Ovary (tissue), 3 donors: Measurements from ENCODE around the gene CEP97.

Experiments
- EP300 ChIP-seq: sonication (generic); formaldehyde crosslinking; IDR thresholded peaks from one replicate; pipeline ENCODE4 v1.6.1; 2017; ENCODE audit warnings: antibody characterized with exemption
- POLR2A ChIP-seq: fragments of 450-650 bp; IDR thresholded peaks from one replicate; pipeline ENCODE4 v1.6.1; 2017; ENCODE audit warnings: antibody characterized with exemption, mild to moderate bottlenecking, moderate library complexity
- TF ChIP-seq, protein P1 (sequence below), 3 donors: fragments of 450-650 bp in 2 of 3; fragments of 200-600 bp in 1 of 3; IDR thresholded peaks; one replicate each; pipeline versions ENCODE4 v1.5.1 to v1.8.0; 2016 to 2022; ENCODE audit warnings: antibody characterized with exemption in 3 of 3, mild to moderate bottlenecking in 1 of 3
- donor health status: DM: no; HTN: no; CAD: no.

DNA sequence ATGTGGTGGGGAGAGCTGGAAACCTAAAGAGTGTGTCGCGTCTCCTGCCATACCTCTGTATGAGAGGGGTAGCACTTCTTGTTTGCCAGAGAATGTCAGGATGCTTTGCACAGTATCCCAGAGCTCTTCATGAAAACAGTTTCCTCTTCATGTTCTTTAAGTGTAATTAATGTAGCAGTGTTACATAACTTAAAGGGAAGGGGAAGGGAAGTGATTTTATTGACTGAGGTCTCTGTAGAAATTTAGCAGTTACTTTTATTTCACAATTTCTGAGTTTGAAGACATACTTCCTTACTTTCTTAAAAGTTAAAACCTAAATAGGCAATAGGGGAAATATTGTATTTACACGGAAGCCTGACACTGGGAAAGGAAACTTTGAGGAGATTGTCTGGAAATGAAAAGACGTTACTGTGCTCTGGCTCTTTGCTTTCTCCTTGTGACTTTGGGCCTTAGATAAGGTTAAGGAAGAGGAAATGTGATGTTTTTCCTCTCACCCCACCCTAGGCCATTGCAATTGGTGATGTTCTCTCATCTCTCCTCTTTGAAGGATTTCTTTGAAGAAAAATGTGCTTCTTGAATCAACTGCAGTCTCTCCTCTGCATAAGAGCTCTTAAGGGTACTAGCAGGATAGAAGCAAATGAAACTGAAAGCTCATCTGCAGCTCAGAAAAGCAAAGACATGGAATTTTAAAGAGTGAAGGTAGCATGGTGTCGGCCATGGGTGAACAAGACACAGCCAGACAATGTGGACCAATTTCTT, 60.6 kb downstream of the CEP97 start:
- TF ChIP-seq, protein P1, sequence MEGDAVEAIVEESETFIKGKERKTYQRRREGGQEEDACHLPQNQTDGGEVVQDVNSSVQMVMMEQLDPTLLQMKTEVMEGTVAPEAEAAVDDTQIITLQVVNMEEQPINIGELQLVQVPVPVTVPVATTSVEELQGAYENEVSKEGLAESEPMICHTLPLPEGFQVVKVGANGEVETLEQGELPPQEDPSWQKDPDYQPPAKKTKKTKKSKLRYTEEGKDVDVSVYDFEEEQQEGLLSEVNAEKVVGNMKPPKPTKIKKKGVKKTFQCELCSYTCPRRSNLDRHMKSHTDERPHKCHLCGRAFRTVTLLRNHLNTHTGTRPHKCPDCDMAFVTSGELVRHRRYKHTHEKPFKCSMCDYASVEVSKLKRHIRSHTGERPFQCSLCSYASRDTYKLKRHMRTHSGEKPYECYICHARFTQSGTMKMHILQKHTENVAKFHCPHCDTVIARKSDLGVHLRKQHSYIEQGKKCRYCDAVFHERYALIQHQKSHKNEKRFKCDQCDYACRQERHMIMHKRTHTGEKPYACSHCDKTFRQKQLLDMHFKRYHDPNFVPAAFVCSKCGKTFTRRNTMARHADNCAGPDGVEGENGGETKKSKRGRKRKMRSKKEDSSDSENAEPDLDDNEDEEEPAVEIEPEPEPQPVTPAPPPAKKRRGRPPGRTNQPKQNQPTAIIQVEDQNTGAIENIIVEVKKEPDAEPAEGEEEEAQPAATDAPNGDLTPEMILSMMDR (IDR thresholded peaks at IDR 0.05) = no peak
- TF ChIP-seq POLR2A = no peak
- TF ChIP-seq EP300 = no peak
